GM23248 (cell line): ENCODE measurements around the gene CSNK2A3. TPM values are rescaled to one million over a fixed set of nuclear protein-coding genes. Genes with fewer than 3 reads are reported as not detected.

Experiments used
- DNase-seq: peaks from one replicate; pipeline ENCODE4 v3.0.0-alpha.2; 2015
- H2AFZ ChIP-seq: fragments of 200-600 bp; sonication (generic); 2 replicates; pipeline ENCODE4 v1.6.1; 2016; ENCODE audit warnings: antibody characterized with exemption
- H3F3A ChIP-seq: fragments of 200-600 bp; sonication (generic); 2 replicates; pipeline ENCODE4 v1.6.1; 2016; ENCODE audit warnings: mild to moderate bottlenecking, antibody characterized with exemption, mixed run types; ENCODE audit not compliant: insufficient read depth
- H3K27ac ChIP-seq: fragments of 200-600 bp; sonication (generic); 2 replicates; pipeline ENCODE4 v1.5.1; 2016; ENCODE audit warnings: mild to moderate bottlenecking
- H3K27me3 ChIP-seq: fragments of 200-600 bp; sonication (generic); replicated peaks from 2 replicates; pipeline ENCODE4 v1.6.1; 2016; ENCODE audit warnings: mild to moderate bottlenecking; ENCODE audit not compliant: insufficient read depth
- H3K36me3 ChIP-seq: fragments of 200-600 bp; sonication (generic); 2 replicates; pipeline ENCODE4 v1.6.1; 2016; ENCODE audit warnings: low read depth, mild to moderate bottlenecking
- H3K4me1 ChIP-seq: fragments of 200-600 bp; sonication (generic); 2 replicates; pipeline ENCODE4 v1.6.1; 2016; ENCODE audit warnings: mild to moderate bottlenecking; ENCODE audit not compliant: insufficient read depth
- H3K4me2 ChIP-seq: fragments of 200-600 bp; sonication (generic); one replicate; pipeline ENCODE4 v1.6.1; 2016; ENCODE audit warnings: mild to moderate bottlenecking; ENCODE audit not compliant: unreplicated experiment
- H3K4me3 ChIP-seq: fragments of 200-600 bp; sonication (generic); 2 replicates; pipeline ENCODE4 v1.5.1; 2016; ENCODE audit warnings: mild to moderate bottlenecking
- H3K79me2 ChIP-seq: fragments of 200-600 bp; sonication (generic); 2 replicates; pipeline ENCODE4 v1.6.1; 2016; ENCODE audit warnings: mild to moderate bottlenecking; ENCODE audit not compliant: insufficient read depth
- H3K9ac ChIP-seq: fragments of 200-600 bp; sonication (generic); 2 replicates; pipeline ENCODE4 v1.6.1; 2016; ENCODE audit warnings: mild to moderate bottlenecking
- H3K9me2 ChIP-seq: fragments of 200-600 bp; sonication (generic); 2 replicates; pipeline ENCODE4 v1.6.1; 2016; ENCODE audit warnings: mixed run types, mild to moderate bottlenecking, moderate library complexity; ENCODE audit not compliant: insufficient read depth
- H3K9me3 ChIP-seq: fragments of 200-600 bp; sonication (generic); one replicate; pipeline ENCODE4 v1.6.1; 2017; ENCODE audit warnings: low read depth
- H4K20me1 ChIP-seq: fragments of 200-600 bp; sonication (generic); 2 replicates; pipeline ENCODE4 v1.6.0; 2016; ENCODE audit not compliant: insufficient read depth
- EZH2 ChIP-seq: fragments of 200-600 bp; sonication (generic); IDR thresholded peaks from 2 replicates; pipeline ENCODE4 v1.6.1; 2018; ENCODE audit warnings: antibody characterized with exemption, mild to moderate bottlenecking; ENCODE audit not compliant: insufficient read depth, poor library complexity, severe bottlenecking
- EZH2phosphoT487 ChIP-seq: fragments of 200-600 bp; sonication (generic); IDR thresholded peaks from 2 replicates; pipeline ENCODE4 v1.6.1; 2018; ENCODE audit warnings: antibody characterized with exemption, moderate library complexity, mild to moderate bottlenecking, low read depth; ENCODE audit not compliant: insufficient read depth
- WGBS, 2 experiments: methylation state at CpG; one replicate each; pipeline ENCODE4 v1.1.6; 2015 to 2017; ENCODE audit warnings: low lambda C conversion rate in 2 of 2, low coverage in 1 of 2; ENCODE audit errors: missing lambda C conversion rate in 2 of 2; 5-methylcytosine and 5-hydroxymethylcytosine counted together
- in situ Hi-C: fragments of 300-500 bp; cut with MboI; formaldehyde crosslinking; loops from 2 replicates; pipeline ENCODE4 v1.15.0; 2020
- polyA plus RNA-seq: library from polyadenylated mRNA; unstranded; fragments of >200 nt; fragmentation: Nextera tagmentation; extraction: Ambion mirVana; gene quantifications from 2 replicates; pipeline ENCODE4 v1.2.1, GENCODE V29; 2016
- total RNA-seq: library from RNA; depleted of rRNA; stranded (reverse); fragments of >200 nt; shearing (Covaris generic); gene quantifications from 2 replicates; pipeline ENCODE4 v1.2.3, GENCODE V29; 2014

Gene CSNK2A3
- total and polyA plus RNA-seq, 2 experiments from 2014 or later, result 0.73 to 2.5 TPM

- H3F3A ChIP-seq, result no peaks in the 10 kb centered on the region
- TF ChIP-seq EZH2phosphoT487, result no peak
- TF ChIP-seq EZH2, result no peak
- no peak overlapping the region for H3K9ac ChIP-seq
- in situ Hi-C loops, result no loop called here
- no peaks in the 10 kb centered on the region for H3K4me1 ChIP-seq
- H3K9me3 ChIP-seq, result no peaks in the 10 kb centered on the region
- H3K27ac ChIP-seq, result no peak overlapping the region
- 71 to 74% methylated on average over 4 of the region's 4 CpGs for WGBS, 2 experiments
- no peak overlapping the region for H3K4me3 ChIP-seq
- no peak overlapping the region for H3K4me2 ChIP-seq
- no peaks in the 10 kb centered on the region for H3K27me3 ChIP-seq
- no peak for DNase-seq
- H2AFZ ChIP-seq, result no peak overlapping the region
- H3K9me2 ChIP-seq, result no peaks in the 10 kb centered on the region
- H4K20me1 ChIP-seq, result no peaks in the 10 kb centered on the region
- no peaks in the 10 kb centered on the region for H3K79me2 ChIP-seq
- H3K36me3 ChIP-seq, result no peaks in the 10 kb centered on the region
Measured at GRCh38 chr11:11336664-11337063, 16.4 kb downstream of the CSNK2A3 start.

GRCh38 chr11:11335043-11335442 is 18.0 kb downstream of the CSNK2A3 start:
- no peak overlapping the region for H3K4me3 ChIP-seq
- no peaks in the 10 kb centered on the region for H3F3A ChIP-seq
- no peaks in the 10 kb centered on the region for H3K27me3 ChIP-seq
- no peaks in the 10 kb centered on the region for H3K79me2 ChIP-seq
- H3K9me3 ChIP-seq, result no peaks in the 10 kb centered on the region
- no peaks in the 10 kb centered on the region for H4K20me1 ChIP-seq
- TF ChIP-seq EZH2phosphoT487 (no peak), EZH2 (no peak)
- no peak for DNase-seq
- H3K9ac ChIP-seq, result no peak overlapping the region
- 34 to 71% methylated on average over 2 of the region's 2 CpGs for WGBS, 2 experiments
- H3K9me2 ChIP-seq, result no peaks in the 10 kb centered on the region
- H3K4me1 ChIP-seq, result no peaks in the 10 kb centered on the region
- no peak overlapping the region for H3K27ac ChIP-seq
- H2AFZ ChIP-seq, result no peak overlapping the region
- no peaks in the 10 kb centered on the region for H3K36me3 ChIP-seq
- in situ Hi-C loops, result no loop called here
- H3K4me2 ChIP-seq, result no peak overlapping the region

- Histone ChIP-seq H3K27ac (no peak overlapping the region), H3K9ac (no peak overlapping the region), H2AFZ (no peak overlapping the region), H3K36me3 (no peaks in the 10 kb centered on the region), H3K9me2 (no peaks in the 10 kb centered on the region), H3K4me3 (no peak overlapping the region), H3K79me2 (no peaks in the 10 kb centered on the region), H4K20me1 (no peaks in the 10 kb centered on the region), H3K9me3 (no peaks in the 10 kb centered on the region), H3F3A (no peaks in the 10 kb centered on the region), H3K4me2 (no peak overlapping the region), H3K4me1 (no peaks in the 10 kb centered on the region), H3K27me3 (no peaks in the 10 kb centered on the region)
- in situ Hi-C loops, result no loop called here
- 56 to 68% methylated on average over 4 of the region's 4 CpGs for WGBS, 2 experiments
- TF ChIP-seq EZH2 (no peak), EZH2phosphoT487 (no peak)
- no peak for DNase-seq
Measured at GRCh38 chr11:11334607-11335006, 18.4 kb downstream of the CSNK2A3 start.

- no peak overlapping the region for H2AFZ ChIP-seq
- H3K9ac ChIP-seq, result no peak overlapping the region
- no peak overlapping the region for H3K4me2 ChIP-seq
- no peak overlapping the region for H3K27ac ChIP-seq
- H3F3A ChIP-seq, result no peaks in the 10 kb centered on the region
- in situ Hi-C loops, result no loop called here
- WGBS, 2 experiments, result 75 to 79% methylated on average over 5 of the region's 5 CpGs
- no peaks in the 10 kb centered on the region for H3K27me3 ChIP-seq
- no peaks in the 10 kb centered on the region for H3K4me1 ChIP-seq
- TF ChIP-seq EZH2 (no peak), EZH2phosphoT487 (no peak)
- H3K79me2 ChIP-seq, result no peaks in the 10 kb centered on the region
- H3K9me3 ChIP-seq, result no peaks in the 10 kb centered on the region
- no peak for DNase-seq
- no peaks in the 10 kb centered on the region for H3K36me3 ChIP-seq
- no peaks in the 10 kb centered on the region for H3K9me2 ChIP-seq
- no peak overlapping the region for H3K4me3 ChIP-seq
- H4K20me1 ChIP-seq, result no peaks in the 10 kb centered on the region
Measured at GRCh38 chr11:11332141-11332710, 20.8 kb downstream of the CSNK2A3 start.
